IPS-11a (cell line): ENCODE measurements around the gene UNC119B.
"Not testable (repeated sequence)": the region's sequence is repeated elsewhere in the genome, so short reads cannot be mapped to it uniquely, and the experiment has no call there.

ENCODE experiments used
- H3K4me3 ChIP-seq: one replicate; pipeline ENCODE4 v1.5.1; 2013; ENCODE audit warnings: low read depth, low read length, control low read depth

UNC119B gene

DNA sequence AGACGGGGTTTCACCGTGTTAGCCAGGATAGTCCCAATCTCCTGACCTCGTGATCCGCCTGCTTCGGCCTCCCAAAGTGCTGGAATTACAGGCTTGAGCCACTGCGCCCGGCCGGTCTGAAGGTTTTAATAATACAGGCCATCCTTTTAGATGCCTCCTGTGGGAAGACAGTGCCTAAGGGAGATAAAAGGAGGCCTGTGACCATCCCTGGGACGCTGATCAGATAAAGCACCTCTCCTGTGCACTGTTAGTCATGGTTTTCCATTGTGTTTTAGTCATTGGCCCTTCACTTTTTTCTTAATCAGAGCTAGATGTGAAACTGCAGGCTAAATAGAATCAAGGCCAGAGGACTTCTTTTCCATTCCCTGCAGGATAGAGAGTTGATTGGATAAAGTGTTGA lies 7.8 kb downstream of the UNC119B start:
- no peak overlapping the region for H3K4me3 ChIP-seq

DNA sequence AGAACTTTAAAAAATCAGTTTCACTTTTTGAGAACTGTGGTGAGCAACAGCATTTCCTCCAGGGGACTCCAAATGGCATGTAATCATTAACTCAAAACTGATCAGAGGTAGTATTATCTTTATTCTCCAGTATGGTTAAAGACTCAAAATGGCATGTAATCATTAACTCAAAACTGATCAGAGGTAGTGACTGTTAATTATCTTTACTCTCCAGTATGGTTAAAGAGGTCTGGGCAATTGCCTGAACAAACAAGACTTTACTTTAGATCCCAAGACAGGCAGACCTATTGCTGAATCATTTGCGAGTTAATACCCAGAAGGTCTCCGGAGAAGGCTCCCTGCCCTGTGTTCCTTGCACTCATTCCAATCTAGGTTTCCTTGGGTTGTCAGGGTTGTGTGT lies 8.8 kb downstream of the UNC119B start:
- no peak overlapping the region for H3K4me3 ChIP-seq

DNA sequence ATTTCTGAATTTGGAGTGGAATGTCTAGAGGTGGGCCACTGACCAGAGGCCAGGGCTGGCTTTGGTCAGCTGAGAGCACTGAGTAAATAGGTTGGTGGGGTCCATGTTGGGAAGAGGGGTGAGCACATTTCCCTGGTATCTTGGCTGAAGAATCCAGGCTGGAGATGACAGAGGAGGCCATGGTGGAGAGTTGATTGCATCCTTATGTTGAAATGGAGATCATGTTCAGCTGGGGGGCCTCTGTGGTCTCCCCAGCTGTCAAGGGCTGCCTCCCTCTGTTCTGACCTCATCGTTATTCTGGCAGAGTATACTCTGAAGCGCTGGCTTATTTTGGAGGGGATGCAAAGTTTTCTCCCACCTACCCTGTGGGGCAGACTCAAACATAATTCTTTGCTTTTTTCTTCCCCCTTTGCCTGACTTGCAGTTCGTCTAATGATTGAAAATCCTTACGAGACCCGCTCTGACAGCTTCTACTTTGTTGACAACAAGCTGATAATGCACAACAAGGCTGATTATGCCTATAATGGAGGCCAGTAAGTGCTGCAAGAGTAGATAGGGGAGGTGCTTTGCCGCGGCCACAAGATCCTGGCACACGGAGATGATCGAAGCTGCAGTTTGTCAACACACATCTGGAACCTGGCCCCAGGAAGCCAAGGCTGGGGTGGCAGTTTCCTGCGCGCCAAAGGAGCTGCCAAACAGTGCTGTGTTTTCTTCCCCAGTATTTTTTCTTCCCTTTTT lies 9.4 kb downstream of the UNC119B start:
- H3K4me3 ChIP-seq = no peak overlapping the region

DNA sequence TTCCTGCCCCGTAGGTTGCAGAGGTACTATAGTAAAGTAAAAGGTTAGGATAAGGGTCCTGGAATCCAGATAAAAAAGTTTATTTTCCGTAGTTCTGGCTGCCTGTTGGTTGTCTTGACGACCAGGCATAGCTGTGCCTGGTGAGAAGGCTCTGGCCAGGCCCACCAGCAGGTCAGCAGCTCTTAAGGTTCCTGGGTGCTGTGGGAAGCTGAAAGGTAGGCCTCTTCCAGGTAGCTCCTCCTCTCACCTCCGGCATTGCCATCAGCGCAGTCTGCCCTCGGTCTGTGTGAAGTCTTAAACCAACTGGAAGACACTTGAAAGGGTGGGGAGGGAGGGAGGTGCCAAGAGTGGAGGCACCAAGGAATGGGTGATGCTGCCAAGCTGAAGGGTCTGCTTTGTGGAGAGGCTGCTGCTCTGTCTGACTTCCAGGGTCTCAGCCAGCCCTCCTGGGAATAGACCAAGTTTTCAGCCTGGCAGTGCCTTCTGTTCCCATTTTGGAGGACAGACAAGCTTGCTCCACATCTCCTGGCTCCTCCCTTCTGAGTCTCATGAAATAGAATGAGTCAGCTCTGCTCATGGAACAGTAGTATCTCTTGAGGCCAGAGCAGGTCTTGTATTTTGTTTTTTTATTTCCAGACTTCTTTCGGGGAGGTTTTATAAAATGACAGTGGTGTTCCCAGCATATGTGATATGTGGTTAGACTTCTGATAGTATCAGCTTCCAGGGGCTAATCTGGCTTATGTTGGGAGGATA lies 10.2 kb downstream of the UNC119B start:
- no peak overlapping the region for H3K4me3 ChIP-seq

DNA sequence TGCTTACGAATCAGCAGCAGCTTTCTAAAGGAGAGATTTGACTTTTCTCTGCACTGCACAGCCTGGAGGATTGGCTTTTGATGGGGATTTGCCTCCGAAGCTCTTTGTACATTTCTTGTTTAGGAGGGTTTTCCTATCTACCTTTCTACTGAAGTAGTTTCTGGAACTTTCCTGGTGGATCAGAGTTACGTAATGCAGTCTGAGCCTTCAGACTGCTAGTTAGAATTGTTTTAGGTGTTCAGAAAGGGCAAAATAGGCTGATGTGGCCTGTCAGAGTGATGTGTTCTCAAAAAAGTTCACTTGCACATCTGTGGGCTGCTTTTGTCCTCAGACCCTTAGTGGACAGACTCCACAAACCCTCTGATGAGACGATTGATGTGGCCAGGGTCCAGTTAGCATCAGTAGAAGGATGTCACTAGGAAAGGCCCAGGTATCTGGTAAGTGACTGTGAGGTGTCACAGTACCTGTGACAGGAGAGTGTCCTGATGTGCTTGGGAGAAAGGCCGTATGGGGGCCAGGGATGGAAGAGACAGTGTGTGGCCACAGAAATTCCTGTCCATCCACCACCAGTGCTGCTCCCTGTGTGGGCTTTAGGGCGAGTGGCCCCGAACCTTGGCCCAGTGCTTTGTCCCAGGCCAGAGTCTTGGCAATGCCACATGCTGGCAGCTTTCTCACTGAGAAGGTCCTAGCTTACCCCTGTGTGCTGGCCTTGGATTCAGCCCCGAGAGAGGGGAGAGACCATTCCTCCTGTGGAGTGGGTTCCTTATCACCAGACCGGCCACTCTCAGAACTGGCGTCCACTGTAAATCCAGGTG lies 10.9 kb downstream of the UNC119B start:
- H3K4me3 ChIP-seq = no peak overlapping the region

DNA sequence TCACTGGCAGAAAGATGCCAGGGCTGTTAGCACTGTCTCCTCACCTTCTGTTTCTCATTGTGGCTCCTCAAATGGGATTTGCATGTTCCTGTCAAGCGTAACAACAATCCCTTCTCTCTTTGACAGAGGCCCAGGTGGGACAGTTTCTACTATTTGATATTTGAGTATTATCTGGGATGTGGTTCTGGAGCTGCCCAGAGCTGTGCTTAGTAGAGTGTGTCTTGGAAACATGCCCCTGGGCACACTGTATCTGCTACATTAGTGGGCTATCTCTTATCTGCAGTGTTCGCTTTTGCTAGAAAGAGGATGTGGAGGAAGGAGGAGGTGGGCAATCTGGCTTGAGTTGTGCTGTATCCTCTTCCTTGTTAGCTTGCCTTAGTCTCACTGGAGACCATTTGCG lies 11.6 kb downstream of the UNC119B start:
- no peak overlapping the region for H3K4me3 ChIP-seq

DNA sequence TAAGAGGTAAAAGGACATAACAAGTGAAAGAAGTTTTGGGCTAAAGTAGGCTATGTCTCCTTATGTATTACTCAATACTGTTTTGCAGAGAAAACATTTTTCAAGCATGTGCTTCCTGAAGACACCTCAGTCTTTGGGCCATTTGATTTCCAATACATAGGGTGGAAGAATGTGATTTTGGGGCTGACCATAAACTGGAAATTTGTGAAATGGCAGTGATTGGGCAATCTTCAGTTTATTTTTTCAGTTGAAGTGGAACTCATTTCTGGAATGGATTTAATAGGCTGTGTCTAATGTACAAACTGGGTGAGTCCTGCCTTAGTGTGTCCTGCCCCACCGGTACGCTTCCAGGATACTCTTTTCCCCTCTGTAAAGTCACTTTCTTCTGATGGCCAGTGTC lies 12.5 kb downstream of the UNC119B start:
- H3K4me3 ChIP-seq = no peak overlapping the region

DNA sequence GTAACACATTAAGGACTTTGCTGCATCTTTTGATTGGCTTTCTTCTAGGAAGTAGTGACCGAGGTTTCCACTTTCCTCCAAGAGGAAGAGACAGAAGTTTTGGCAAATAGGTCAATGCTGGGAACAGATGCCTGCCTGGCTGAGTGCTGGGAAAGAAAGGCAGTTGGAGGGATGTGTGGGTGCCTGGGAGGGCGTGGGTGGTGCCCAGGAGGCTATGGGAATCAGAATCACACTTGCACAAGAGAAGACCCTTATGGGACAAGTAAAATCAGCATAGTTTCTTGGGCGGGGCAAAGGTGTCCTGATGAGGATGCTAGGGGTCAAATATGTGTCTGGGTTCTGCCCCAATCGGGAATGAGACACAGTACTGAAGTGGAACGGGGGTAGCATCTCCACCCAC lies 14.5 kb downstream of the UNC119B start:
- no peak overlapping the region for H3K4me3 ChIP-seq

DNA sequence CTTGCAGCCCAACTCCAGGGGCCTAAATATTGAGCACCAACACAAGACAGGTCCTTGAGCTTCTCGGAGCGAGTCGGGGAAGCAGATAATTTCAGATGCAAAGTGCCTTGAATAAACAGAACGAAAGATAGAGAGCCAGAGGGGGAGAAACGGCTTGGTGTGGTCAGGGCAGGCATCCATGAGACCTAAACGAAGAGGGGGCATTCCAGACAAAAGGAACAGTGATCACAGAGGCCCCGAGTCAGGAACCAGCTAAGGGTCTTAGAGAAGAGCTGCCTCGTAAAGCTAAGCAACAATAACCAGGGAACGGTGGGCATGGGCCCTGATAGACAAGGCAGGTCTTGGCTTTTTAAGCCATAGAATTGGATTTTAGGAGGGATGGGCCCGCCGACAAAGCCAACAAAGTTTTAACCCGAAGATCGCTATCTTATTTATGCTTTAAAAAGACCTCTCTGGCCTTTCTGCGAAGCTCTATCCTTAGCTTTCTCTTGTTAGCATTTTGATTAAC lies 14.9 kb downstream of the UNC119B start:
- peak overlapping the region; percentile 55 for H3K4me3 ChIP-seq

DNA sequence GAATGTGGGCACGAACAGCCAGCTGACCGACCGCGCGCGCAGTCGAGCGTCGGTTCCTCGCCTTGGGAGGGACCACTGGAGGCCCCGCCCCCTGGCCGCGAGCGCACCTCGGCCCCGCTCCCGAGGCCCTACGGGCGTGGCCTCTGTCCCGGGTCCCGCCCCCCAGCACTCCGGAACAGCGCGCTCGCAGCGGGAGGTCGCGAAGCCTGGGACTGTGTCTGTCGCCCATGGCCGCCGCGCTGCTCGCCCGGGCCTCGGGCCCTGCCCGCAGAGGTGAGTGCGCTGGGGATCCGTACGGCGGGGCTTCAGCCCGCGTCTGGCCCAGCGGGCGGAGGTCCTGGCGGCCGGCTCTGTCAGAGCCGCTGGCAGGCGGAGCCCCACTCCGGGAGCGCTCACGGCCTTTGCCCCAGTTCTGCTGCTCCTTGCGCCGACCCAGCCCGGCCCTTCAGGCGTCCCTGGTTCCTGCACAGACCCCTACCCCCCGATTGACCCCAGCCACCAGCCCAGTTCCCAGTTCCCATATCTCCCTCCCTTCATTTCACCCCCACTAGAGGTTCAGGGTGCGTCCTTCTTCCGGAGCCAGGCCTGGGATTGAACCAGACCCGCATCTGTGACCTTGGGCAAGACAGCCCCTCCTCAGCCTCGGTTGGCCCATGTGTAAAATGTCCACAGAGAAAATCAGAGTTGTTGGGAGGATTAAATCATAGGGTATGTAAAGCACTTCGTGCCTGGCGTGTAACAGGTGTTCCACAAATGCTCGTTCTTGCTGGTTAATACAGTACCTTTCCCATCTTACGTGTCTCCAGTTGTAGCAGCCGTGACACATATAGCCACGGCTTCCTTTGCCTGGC lies 15.6 kb downstream of the UNC119B start, which contains the start of gene ACADS:
Gene ACADS, plus strand, starts transcription at position 168 of the 851 bp plus-strand sequence. Its CDS starts 60 bp downstream, at position 228.
- H3K4me3 ChIP-seq = peak within 1 kb of the TSS; percentile 55

DNA sequence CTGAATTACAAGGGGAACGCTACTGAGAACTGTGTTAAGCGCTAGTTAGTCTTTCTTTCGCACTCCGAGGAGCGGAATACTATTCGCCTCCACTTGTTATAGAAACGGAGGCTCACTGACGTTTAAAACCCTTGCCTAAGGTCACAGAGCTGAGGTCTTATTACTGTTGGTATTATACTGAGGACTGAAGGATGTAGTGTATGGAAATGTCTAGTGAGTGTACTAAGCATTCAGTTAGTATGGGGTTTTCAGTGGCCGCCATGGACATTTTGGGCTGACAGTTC lies 16.2 kb downstream of the UNC119B start:
- H3K4me3 ChIP-seq = peak overlapping the region; percentile 55

DNA sequence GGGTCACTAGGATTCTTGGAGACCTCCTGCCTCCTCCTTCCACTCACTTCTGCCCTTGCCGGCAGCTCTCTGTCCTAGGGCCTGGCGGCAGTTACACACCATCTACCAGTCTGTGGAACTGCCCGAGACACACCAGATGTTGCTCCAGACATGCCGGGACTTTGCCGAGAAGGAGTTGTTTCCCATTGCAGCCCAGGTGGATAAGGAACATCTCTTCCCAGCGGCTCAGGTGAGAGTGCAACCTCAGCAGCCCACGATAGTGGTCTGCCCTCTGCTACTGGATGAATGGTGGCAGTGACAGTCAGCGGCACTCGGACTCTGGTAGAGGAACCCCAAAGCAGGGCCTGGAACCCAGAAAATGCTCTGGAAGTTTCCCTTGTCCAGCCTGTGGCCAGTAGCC lies 16.7 kb downstream of the UNC119B start:
- no peak overlapping the region for H3K4me3 ChIP-seq

DNA sequence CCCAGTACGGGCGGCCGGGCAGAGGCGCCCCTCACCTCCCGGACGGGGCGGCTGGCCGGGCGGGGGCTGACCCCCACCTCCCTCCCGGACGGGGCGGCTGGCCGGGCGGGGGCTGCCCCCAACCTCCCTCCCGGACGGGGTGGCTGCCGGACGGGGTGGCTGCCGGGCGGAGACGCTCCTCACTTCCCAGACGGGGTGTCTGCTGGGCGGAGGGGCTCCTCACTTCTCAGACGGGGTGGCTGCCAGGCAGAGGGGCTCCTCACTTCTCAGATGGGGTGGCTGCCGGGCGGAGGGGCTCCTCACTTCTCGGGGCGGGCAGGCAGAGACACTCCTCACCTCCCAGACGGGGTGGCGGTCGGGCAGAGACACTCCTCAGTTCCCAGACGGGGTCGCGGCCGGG lies 21.9 kb downstream of the UNC119B start:
- H3K4me3 ChIP-seq = not testable (repeated sequence)

DNA sequence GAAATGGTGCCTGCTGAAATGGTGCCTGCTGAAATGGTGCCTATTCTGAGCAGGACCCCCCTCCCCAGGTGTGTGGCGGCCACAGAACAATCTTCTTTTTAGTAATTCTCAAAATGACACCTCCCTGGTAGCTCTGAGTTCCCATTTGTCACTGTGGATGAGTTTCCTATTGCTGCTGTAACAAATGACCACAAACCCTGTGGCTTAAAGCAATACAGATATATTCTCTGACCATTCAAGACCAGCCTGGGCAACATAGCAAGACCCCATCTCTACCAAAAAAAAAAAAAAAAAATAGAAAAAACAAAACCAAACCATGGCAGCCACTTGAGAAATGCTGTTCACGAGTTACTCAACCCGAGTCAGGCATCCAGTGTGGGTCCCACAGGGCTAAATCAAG lies 23.3 kb downstream of the UNC119B start:
- no peak overlapping the region for H3K4me3 ChIP-seq

DNA sequence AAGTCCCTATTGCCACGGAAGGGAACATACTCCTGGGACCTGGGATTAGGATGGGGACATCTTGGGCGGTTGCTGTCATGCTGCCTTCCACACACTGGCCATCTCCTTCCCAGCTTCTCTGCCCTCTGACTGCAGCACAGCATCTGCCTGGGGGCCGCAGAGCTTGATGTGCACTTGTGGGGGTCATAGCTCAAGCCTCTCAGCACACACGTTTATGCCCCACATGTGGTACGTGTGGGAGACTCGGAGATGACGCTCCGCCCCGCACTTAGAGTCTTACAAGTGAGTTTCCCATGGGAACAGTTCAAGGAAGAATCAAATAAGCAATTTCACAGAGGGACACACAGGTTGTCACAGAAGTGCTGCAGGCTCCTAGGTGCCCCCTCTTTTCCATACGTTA lies 24.0 kb downstream of the UNC119B start:
- H3K4me3 ChIP-seq = no peak overlapping the region

DNA sequence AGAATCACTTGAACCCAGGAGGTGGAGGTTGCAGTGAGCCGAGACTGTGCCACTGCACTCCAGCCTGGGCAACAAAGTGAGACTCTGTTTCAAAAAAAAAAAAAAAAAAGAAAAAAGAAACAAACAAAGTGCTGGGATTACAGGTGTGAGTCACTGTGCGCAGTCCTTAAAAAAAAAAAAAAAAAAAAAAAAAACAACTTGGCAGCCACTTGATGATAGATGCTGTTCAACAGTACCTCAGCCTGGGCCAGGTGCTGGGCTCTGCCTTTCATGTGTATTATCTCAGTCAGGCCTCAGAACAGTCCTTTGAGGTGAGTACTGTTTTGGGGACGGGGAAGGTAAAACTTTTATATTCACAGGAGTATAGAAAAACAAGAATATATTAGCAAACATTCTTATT lies 24.9 kb downstream of the UNC119B start:
- no peak overlapping the region for H3K4me3 ChIP-seq

DNA sequence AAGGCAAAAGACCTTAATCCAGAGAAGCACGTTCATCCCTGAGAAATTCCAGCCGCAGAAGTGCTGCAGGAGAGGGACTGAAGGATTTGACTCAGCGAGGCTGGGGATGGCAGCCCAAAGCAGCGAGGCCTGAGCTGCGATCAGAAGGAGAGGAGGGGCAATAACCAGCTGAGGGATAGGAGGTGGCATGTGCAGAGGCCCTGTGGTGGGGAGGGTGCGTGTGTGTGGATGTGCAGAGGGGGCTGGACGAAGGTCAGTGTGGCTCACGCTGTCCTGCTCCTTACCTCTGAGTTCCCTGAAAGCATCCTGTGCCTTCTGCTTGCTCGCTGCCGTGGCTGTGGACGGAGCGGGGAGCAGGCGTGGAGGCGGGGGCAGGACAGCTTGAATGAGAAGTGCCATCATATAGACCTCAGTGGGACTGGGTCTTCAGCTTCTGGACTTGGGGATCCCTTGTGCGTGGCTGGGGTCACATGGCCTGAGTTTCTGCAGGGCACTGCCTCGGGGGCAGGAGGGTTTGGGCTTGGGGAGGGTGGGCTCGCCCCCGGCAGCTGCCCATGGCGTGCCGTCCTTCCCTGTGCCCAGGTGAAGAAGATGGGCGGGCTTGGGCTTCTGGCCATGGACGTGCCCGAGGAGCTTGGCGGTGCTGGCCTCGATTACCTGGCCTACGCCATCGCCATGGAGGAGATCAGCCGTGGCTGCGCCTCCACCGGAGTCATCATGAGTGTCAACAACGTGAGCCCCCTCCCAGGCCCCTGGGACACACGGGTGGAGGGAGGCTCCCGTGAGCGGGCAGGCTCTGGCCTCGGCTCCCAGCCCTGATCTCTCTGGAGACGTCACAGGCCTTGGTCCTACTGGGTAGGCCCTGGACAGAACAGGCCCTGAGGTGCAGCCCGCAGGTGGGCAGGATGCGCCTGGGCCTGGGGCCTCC lies 26.4 kb downstream of the UNC119B start:
- H3K4me3 ChIP-seq = no peak overlapping the region

DNA sequence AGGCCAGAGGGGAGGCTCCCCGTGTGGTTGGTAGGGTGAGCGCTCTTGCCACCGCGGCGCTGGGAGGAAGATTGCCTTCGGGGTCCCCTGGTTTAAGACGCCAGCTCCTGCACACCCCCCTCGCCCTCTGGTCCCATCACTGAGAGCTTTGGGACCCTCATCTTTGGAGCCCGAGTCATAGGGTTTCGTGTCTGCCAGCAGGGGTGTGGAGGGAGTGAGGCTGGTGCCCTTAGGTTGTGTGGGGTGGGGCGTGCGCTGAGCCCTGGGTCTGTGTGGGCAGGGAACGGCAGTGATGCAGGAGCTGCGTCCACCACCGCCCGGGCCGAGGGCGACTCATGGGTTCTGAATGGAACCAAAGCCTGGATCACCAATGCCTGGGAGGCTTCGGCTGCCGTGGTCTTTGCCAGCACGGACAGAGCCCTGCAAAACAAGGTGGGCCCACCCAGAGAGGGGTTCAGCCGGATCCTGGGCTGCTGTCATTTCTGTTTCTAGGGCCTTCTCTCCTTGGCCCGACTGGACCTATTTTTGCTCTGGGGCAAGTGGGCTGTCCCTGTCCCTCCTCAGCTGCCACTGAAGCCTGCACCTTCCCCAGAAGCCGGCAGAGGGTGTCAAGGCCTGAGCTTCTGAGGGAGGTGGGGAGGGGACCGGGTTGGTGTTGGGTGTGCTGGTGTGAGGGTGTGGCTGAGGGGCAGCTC lies 27.4 kb downstream of the UNC119B start:
- no peak overlapping the region for H3K4me3 ChIP-seq
